PFSK-1 (cell line): Measurements from ENCODE around the gene KDM4B.

Experiments used
- FOXP2 ChIP-seq: optimal IDR thresholded peaks from 2 replicates; pipeline ENCODE3; 2011; ENCODE audit warnings: borderline replicate concordance, control low read depth, inconsistent platforms; ENCODE audit not compliant: insufficient read depth; ENCODE audit errors: extremely low read length, extremely low read depth
- POLR2AphosphoS5 ChIP-seq: IDR thresholded peaks from 2 replicates; pipeline ENCODE4 v1.6.1; 2012; ENCODE audit warnings: low read depth, mild to moderate bottlenecking, control low read depth, low read length, moderate library complexity
- SIN3A ChIP-seq: IDR thresholded peaks from 2 replicates; pipeline ENCODE4 v1.6.1; 2012; ENCODE audit warnings: mild to moderate bottlenecking, low read length, moderate library complexity, borderline replicate concordance; ENCODE audit not compliant: insufficient read depth
- TAF1 ChIP-seq: IDR thresholded peaks from 2 replicates; pipeline ENCODE4 v1.6.1; 2012; ENCODE audit warnings: low read length, control low read depth, borderline replicate concordance; ENCODE audit not compliant: insufficient read depth
- TF ChIP-seq, protein P1 (sequence below), 2 experiments: IDR thresholded peaks; 2 replicates each; pipeline versions ENCODE4 v1.6.1 to v1.8.0; 2011 to 2012; ENCODE audit warnings: low read depth in 2 of 2, low read length in 2 of 2, control low read depth in 1 of 2, inconsistent platforms in 1 of 2, mild to moderate bottlenecking in 1 of 2, moderate library complexity in 1 of 2; ENCODE audit not compliant: insufficient read depth in 1 of 2

DNA sequence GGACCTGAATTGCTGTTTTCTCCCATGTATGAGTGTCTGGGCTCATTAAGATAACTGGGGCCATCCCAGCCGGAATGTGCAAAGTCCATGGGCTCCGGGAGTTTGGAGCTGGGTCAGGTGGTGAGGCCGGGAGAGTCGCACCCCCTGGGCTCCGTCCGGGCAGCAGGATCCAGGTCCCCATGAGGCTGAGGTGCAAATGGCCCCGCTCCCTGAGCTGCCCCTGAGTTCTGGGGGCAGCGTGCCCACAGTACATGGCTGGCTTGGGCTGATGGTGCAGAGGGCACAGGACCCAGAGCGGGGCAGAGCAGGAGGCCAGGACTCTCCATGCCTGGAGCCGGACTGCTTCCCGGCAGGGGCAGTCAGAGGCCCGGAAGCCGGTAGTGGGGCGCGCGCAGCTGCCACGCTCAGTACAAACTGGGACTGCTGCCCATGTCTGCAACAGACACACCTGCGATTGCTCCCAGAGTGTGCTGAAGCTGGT lies 136.0 kb downstream of the KDM4B start:
- no peak for TF ChIP-seq TAF1
- TF ChIP-seq POLR2AphosphoS5, result no peak
- TF ChIP-seq SIN3A, result no peak
- TF ChIP-seq, protein P1, sequence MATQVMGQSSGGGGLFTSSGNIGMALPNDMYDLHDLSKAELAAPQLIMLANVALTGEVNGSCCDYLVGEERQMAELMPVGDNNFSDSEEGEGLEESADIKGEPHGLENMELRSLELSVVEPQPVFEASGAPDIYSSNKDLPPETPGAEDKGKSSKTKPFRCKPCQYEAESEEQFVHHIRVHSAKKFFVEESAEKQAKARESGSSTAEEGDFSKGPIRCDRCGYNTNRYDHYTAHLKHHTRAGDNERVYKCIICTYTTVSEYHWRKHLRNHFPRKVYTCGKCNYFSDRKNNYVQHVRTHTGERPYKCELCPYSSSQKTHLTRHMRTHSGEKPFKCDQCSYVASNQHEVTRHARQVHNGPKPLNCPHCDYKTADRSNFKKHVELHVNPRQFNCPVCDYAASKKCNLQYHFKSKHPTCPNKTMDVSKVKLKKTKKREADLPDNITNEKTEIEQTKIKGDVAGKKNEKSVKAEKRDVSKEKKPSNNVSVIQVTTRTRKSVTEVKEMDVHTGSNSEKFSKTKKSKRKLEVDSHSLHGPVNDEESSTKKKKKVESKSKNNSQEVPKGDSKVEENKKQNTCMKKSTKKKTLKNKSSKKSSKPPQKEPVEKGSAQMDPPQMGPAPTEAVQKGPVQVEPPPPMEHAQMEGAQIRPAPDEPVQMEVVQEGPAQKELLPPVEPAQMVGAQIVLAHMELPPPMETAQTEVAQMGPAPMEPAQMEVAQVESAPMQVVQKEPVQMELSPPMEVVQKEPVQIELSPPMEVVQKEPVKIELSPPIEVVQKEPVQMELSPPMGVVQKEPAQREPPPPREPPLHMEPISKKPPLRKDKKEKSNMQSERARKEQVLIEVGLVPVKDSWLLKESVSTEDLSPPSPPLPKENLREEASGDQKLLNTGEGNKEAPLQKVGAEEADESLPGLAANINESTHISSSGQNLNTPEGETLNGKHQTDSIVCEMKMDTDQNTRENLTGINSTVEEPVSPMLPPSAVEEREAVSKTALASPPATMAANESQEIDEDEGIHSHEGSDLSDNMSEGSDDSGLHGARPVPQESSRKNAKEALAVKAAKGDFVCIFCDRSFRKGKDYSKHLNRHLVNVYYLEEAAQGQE (IDR thresholded peaks at IDR 0.05; ENCODE audit: insufficient read depth in 1 of 2, low read depth in 2 of 2, low read length in 2 of 2), result no peak
- TF ChIP-seq FOXP2, result no peak
